Esophagus muscularis mucosa (tissue), 4 donors: ENCODE measurements around the gene BDKRB2. TPM values are rescaled to one million over a fixed set of nuclear protein-coding genes. Genes with fewer than 3 reads are reported as not detected.
A peak's percentile ranks its signal among the peaks of the same experiment; 100 is the strongest.

ENCODE experiments used
- DNase-seq: peaks from one replicate; pipeline ENCODE4 v3.0.0-alpha.2; 2017; ENCODE audit errors: extremely low spot score
- H3K27ac ChIP-seq, 4 donors: fragments of 200-600 bp; sonication (generic); replicated peaks in 1 of 4; 1 replicate in 3 of 4; 2 replicates in 1 of 4; pipeline ENCODE4 v1.5.1; 2016 to 2019; ENCODE audit warnings: mild to moderate bottlenecking in 1 of 4
- H3K27me3 ChIP-seq, 4 donors: fragments of 200-600 bp; sonication (generic); one replicate each; pipeline versions ENCODE4 v1.5.1 to v1.6.0; 2016 to 2019
- H3K36me3 ChIP-seq, 4 donors: fragments of 200-600 bp; sonication (generic); one replicate each; pipeline ENCODE4 v1.5.1; 2016 to 2019
- H3K4me1 ChIP-seq, 4 donors: fragments of 200-600 bp; sonication (generic); one replicate each; pipeline ENCODE4 v1.5.1; 2016 to 2019
- H3K4me3 ChIP-seq, 4 donors: fragments of 200-600 bp; sonication (generic); 1 replicate in 2 of 4; 2 replicates in 2 of 4; pipeline ENCODE4 v1.5.1; 2016 to 2019; ENCODE audit warnings: mild to moderate bottlenecking in 4 of 4, moderate library complexity in 1 of 4
- H3K9me3 ChIP-seq, 4 donors: fragments of 200-600 bp; sonication (generic); 1 replicate in 3 of 4; 2 replicates in 1 of 4; pipeline ENCODE4 v1.5.1; 2016 to 2019
- CTCF ChIP-seq, 3 experiments: fragments of 200-600 bp in 2 of 3; fragments of 450-650 bp in 1 of 3; sonication (generic) in 2 of 3; IDR thresholded peaks; one replicate each; pipeline ENCODE4 v1.5.1; 2017 to 2019; ENCODE audit warnings: antibody characterized with exemption in 3 of 3, mild to moderate bottlenecking in 2 of 3, moderate library complexity in 1 of 3
- EP300 ChIP-seq: sonication (generic); formaldehyde crosslinking; IDR thresholded peaks from one replicate; pipeline ENCODE4 v1.6.1; 2017; ENCODE audit warnings: antibody characterized with exemption
- POLR2A ChIP-seq: fragments of 450-650 bp; IDR thresholded peaks from one replicate; pipeline ENCODE4 v1.6.1; 2017; ENCODE audit warnings: antibody characterized with exemption, moderate library complexity, mild to moderate bottlenecking, low read depth
- POLR2AphosphoS5 ChIP-seq, 2 donors: sonication (generic); formaldehyde crosslinking; IDR thresholded peaks; one replicate each; pipeline ENCODE4 v1.6.1; 2017; ENCODE audit warnings: antibody characterized with exemption in 2 of 2
- WGBS: methylation state at CpG from one replicate; pipeline ENCODE4 v1.1.5; 2018; 5-methylcytosine and 5-hydroxymethylcytosine counted together
- intact Hi-C: fragments of 100-400 bp; cut with DNase I; formaldehyde crosslinking; loops from one replicate; pipeline ENCODE4 v1.15.1; 2023
- total RNA-seq, 4 donors: library from RNA; depleted of rRNA; stranded (reverse); fragments of >200 nt; gene quantifications; one replicate each; pipeline versions ENCODE4 v1.1.0 to v1.2.1, GENCODE V29; 2016

BDKRB2 gene
- total RNA-seq, 4 donors from 2014 or later = 5.8 to 16.1 (median 10.0) TPM

- Histone ChIP-seq H3K9me3 (no peaks in the 10 kb centered on the region), H3K27ac (no peak overlapping the region), H3K4me3 (no peak overlapping the region), H3K4me1 (peaks cover 0 to 23% (median 12%) of the 10 kb centered on the region in 4 donors), H3K27me3 (no peaks in the 10 kb centered on the region), H3K36me3 (no peaks in the 10 kb centered on the region)
- intact Hi-C loops = no loop called here
- TF ChIP-seq CTCF (IDR thresholded peaks at IDR 0.05) (no peak), POLR2A (no peak), POLR2AphosphoS5 (IDR thresholded peaks at IDR 0.05) (no peak), EP300 (no peak)
- DNase-seq = no peak
- WGBS = 81% methylated on average over 8 of the region's 9 CpGs
These were observed 17.2 kb upstream of the BDKRB2 start for GRCh38 chr14:96187216-96188031.

- Histone ChIP-seq H3K36me3 (no peaks in the 10 kb centered on the region), H3K27ac (peak overlapping the region in 3 of 4 donors; percentile 34 to 52 (median 41)), H3K27me3 (peaks cover 0 to 3% (median 0%) of the 10 kb centered on the region in 4 donors), H3K9me3 (no peaks in the 10 kb centered on the region), H3K4me3 (no peak overlapping the region), H3K4me1 (peaks cover 0 to 38% (median 19%) of the 10 kb centered on the region in 4 donors)
- intact Hi-C loops = no loop called here
- no peak for TF ChIP-seq CTCF (IDR thresholded peaks at IDR 0.05)
- no peak for TF ChIP-seq POLR2AphosphoS5 (IDR thresholded peaks at IDR 0.05)
- TF ChIP-seq EP300 = no peak
- no peak for TF ChIP-seq POLR2A
- DNase-seq = no peak
- 82% methylated on average over 11 of the region's 11 CpGs for whole genome bisulfite sequencing
These were observed 15.3 kb upstream of the BDKRB2 start for GRCh38 chr14:96189281-96189711.

DNA sequence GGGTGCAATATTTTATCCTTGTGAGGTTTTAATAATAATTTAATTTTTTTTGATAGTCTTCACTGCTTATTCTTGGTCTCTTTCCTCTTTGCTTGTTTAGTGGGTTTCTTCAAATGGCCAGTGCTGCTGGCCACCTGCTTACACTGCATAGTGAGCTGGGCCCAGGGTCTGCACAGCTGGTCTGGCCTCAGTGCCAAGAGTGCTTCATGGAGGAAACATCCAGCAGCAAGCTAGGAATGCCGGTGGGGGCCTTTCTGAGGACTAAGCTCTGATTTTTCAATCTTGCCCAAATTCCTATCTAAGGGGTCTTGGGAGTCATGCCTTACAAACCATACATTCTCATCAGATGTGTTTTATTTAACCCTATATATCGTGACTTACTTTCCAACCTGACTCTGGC lies 13.3 kb upstream of the BDKRB2 start:
- TF ChIP-seq POLR2AphosphoS5 (IDR thresholded peaks at IDR 0.05) = no peak
- TF ChIP-seq EP300 = no peak
- TF ChIP-seq CTCF (IDR thresholded peaks at IDR 0.05) = no peak
- no peak for TF ChIP-seq POLR2A
- Histone ChIP-seq H3K36me3 (no peaks in the 10 kb centered on the region), H3K9me3 (no peaks in the 10 kb centered on the region), H3K4me1 (peaks cover 0 to 50% (median 26%) of the 10 kb centered on the region in 4 donors), H3K27me3 (peaks cover 0 to 3% (median 0%) of the 10 kb centered on the region in 4 donors), H3K27ac (no peak overlapping the region), H3K4me3 (no peak overlapping the region)
- 79% methylated on average over 2 of the region's 2 CpGs for WGBS
- no peak for DNase-seq
- intact Hi-C loops = no loop called here

DNA sequence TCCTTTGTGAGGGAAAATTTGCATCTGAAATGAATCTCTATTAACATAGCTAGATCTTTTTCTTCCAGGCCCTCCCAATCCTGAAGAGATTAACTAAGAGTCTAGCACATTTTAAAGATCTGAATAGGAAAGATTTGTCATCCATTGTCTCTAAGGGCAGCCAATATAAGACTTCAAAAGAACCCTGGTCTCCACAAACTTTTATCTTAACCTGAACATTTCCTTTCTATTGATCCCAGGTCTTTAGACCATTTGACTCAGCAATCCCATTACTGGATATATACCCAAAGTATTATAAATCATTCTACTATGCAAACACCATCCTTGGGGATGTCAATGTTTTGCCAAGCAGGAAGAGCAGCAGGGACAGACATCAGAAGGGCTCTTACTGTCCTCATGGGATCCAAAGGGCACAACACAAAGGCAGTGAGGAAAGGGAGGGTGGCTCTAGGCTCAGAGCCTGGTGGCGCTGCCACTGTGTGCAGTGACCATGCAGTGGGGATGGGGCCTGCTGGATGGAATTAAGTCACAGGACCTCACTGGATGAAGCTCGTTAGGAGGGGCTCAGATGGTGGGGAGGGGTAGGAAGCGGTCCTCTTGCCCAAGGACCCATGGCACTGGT lies 12.7 kb upstream of the BDKRB2 start:
- intact Hi-C loops = no loop called here
- peaks cover 0 to 3% (median 0%) of the 10 kb centered on the region in 4 donors for H3K27me3 ChIP-seq
- WGBS = 86% methylated on average over 3 of the region's 3 CpGs
- no peak for DNase-seq
- peaks cover 0 to 47% (median 26%) of the 10 kb centered on the region in 4 donors for H3K4me1 ChIP-seq
- no peaks in the 10 kb centered on the region for H3K9me3 ChIP-seq
- no peak overlapping the region for H3K27ac ChIP-seq
- H3K4me3 ChIP-seq = no peak overlapping the region
- TF ChIP-seq POLR2A = no peak
- TF ChIP-seq POLR2AphosphoS5 (IDR thresholded peaks at IDR 0.05) = no peak
- TF ChIP-seq EP300 = no peak
- TF ChIP-seq CTCF (IDR thresholded peaks at IDR 0.05) = no peak
- no peaks in the 10 kb centered on the region for H3K36me3 ChIP-seq
